ENCODE results near the gene ARFGEF2.

DNA sequence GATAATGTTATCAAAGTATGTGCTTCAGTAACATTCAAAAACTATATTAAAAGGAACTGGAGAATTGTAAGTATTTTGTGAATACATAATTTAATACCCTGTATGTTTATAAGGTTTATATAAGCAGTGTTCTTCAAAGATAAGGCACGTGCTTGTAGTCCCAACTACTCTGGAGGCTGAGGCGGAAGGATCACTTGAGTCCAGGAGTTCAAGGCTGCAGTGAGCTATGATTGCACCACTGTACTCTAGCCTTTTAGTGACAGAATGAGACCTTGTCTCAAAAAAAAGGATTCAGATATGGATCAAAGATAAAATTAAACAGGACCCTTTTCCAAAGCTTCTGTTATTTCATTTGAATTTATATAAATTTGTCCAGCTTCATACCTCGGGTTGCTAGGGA, 141.8 kb downstream of the ARFGEF2 start:
- no peak for TF ChIP-seq CTCF (IDR thresholded peaks at IDR 0.05 in 2 of 3, conservative IDR thresholded peaks at IDR 0.05 in 1 of 3; ENCODE audit: control insufficient read depth in 2 of 3, extremely low read depth in 1 of 3, insufficient read depth in 1 of 3, low read depth in 3 of 3, low read length in 3 of 3)
- TF ChIP-seq NKRF (conservative IDR thresholded peaks at IDR 0.05) = no peak
- no peak for TF ChIP-seq ZNF274 (IDR thresholded peaks at IDR 0.05; ENCODE audit: insufficient read depth, insufficient read length)
- no peak for TF ChIP-seq RAD21 (IDR thresholded peaks at IDR 0.05; ENCODE audit: insufficient read depth, low read depth, low read length)
- TF ChIP-seq TARDBP (IDR thresholded peaks at IDR 0.05; ENCODE audit: borderline replicate concordance) = no peak
